ENCODE results near the gene MVB12B.

MVB12B gene

GRCh38 chr9:126448865-126449577 is 122.4 kb downstream of the MVB12B start:
- Histone ChIP-seq H3K4ac (ENCODE audit: low read depth, low read length) (no peak overlapping the region), H2BK12ac (ENCODE audit: low read length) (no peak overlapping the region), H4K91ac (ENCODE audit: low read depth, low read length) (no peak overlapping the region), H2AK5ac (ENCODE audit: low read length) (no peak overlapping the region), H3K23ac (ENCODE audit: low read length) (no peak overlapping the region), H2BK5ac (ENCODE audit: low read depth, low read length, poor library complexity) (no peak overlapping the region), H3K79me2 (ENCODE audit: control insufficient read depth, insufficient read depth, low read length, poor library complexity) (no peaks in the 10 kb centered on the region), H4K8ac (ENCODE audit: low read depth, low read length) (no peak overlapping the region), H3K27ac (ENCODE audit: low read depth, low read length) (no peak overlapping the region), H3K9ac (ENCODE audit: low read length) (no peak overlapping the region), H3K18ac (ENCODE audit: low read length) (no peak overlapping the region), H3K79me1 (ENCODE audit: low read length) (no peaks in the 10 kb centered on the region), H3K36me3 (ENCODE audit: control insufficient read depth in 1 of 2, insufficient read depth in 2 of 2, low read length in 2 of 2) (peaks cover 5 to 11% of the 10 kb centered on the region in 2 experiments), H3K14ac (ENCODE audit: low read length) (no peak overlapping the region), H3K27me3 (ENCODE audit: insufficient read depth, low read length) (no peaks in the 10 kb centered on the region), H2AFZ (ENCODE audit: insufficient read depth, low read length, poor library complexity) (no peak overlapping the region), H3K9me3 (ENCODE audit: insufficient read depth, low read depth, low read length) (no peaks in the 10 kb centered on the region), H3K4me1 (ENCODE audit: control insufficient read depth in 1 of 2, insufficient read depth in 2 of 2, low read length in 2 of 2) (no peaks in the 10 kb centered on the region), H3K4me3 (ENCODE audit: low read depth, low read length) (no peak overlapping the region), H4K12ac (ENCODE audit: low read depth, low read length) (no peak overlapping the region), H3K4me2 (ENCODE audit: low read length) (no peak overlapping the region), H2BK120ac (ENCODE audit: insufficient read depth, low read length, poor library complexity) (no peak overlapping the region)
- no CpG with 5 or more reads among the region's 14 CpGs for WGBS (ENCODE audit: extremely low coverage, insufficient coverage, insufficient read length)
- DNase-seq = no peak

DNA sequence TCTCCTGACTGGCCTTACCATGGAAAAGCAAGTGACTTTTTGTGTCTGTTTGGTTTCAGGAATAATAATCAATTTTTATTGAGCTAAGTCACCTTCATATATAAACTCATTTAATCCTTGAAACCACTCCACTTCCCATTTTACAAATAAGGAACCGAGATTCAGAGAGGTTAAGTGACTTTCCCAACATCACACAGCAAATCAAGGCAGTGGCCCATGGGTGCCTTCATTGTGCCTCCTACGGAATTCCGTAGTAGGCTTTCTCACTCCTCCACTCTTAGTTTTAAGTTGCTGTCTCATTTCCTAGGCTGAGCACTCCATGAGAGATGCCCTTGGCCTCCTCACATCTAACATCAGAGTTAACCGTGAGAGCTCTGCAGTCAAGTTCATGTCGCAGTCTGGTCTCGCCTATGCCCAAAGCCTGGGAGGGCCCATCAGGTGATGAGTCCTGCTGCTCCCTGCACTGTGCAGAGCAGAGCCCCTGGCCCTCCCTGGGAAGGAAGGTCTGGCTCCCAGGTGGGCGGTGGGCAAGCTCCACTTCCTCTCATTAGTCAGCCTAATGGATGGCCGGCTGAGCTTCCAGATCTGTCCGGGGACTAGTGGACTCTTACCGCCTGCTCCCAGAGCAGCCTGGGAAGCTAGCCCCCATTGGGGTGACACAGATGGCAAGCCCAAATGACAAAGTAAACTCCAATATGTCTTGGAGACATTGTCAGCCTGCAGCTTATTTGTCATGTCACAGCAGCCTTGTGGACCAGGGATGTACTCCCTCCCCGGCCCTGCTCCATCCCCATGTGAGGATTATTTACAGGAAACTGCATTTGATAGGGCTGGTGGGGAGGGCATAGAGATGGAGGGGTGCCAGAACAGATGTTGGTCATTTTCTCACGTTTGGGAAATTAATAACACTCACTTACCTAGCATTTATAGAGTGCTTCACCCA is 123.4 kb downstream of the MVB12B start:
- Histone ChIP-seq H4K8ac (ENCODE audit: low read depth, low read length) (no peak overlapping the region), H3K27ac (ENCODE audit: low read depth, low read length) (no peak overlapping the region), H4K91ac (ENCODE audit: low read depth, low read length) (no peak overlapping the region), H2BK12ac (ENCODE audit: low read length) (no peak overlapping the region), H2BK120ac (ENCODE audit: insufficient read depth, low read length, poor library complexity) (no peak overlapping the region), H3K79me1 (ENCODE audit: low read length) (no peaks in the 10 kb centered on the region), H3K27me3 (ENCODE audit: insufficient read depth, low read length) (no peaks in the 10 kb centered on the region), H3K79me2 (ENCODE audit: control insufficient read depth, insufficient read depth, low read length, poor library complexity) (no peaks in the 10 kb centered on the region), H3K9me3 (ENCODE audit: insufficient read depth, low read depth, low read length) (no peaks in the 10 kb centered on the region), H3K4me1 (ENCODE audit: control insufficient read depth in 1 of 2, insufficient read depth in 2 of 2, low read length in 2 of 2) (no peaks in the 10 kb centered on the region), H3K9ac (ENCODE audit: low read length) (no peak overlapping the region), H3K36me3 (ENCODE audit: control insufficient read depth in 1 of 2, insufficient read depth in 2 of 2, low read length in 2 of 2) (peaks cover 5 to 13% of the 10 kb centered on the region in 2 experiments), H3K4me2 (ENCODE audit: low read length) (no peak overlapping the region), H2AK5ac (ENCODE audit: low read length) (no peak overlapping the region), H2BK5ac (ENCODE audit: low read depth, low read length, poor library complexity) (no peak overlapping the region), H3K23ac (ENCODE audit: low read length) (no peak overlapping the region), H4K12ac (ENCODE audit: low read depth, low read length) (no peak overlapping the region), H2AFZ (ENCODE audit: insufficient read depth, low read length, poor library complexity) (no peak overlapping the region), H3K4ac (ENCODE audit: low read depth, low read length) (no peak overlapping the region), H3K14ac (ENCODE audit: low read length) (no peak overlapping the region), H3K18ac (ENCODE audit: low read length) (no peak overlapping the region), H3K4me3 (ENCODE audit: low read depth, low read length) (no peak overlapping the region)
- WGBS (ENCODE audit: extremely low coverage, insufficient coverage, insufficient read length) = no CpG with 5 or more reads among the region's 12 CpGs
- DNase-seq = no peak

GRCh38 chr9:126450668-126451205 is 124.1 kb downstream of the MVB12B start:
- Histone ChIP-seq H3K14ac (ENCODE audit: low read length) (peak overlapping the region; percentile 17), H3K4ac (ENCODE audit: low read depth, low read length) (no peak overlapping the region), H2BK5ac (ENCODE audit: low read depth, low read length, poor library complexity) (no peak overlapping the region), H4K12ac (ENCODE audit: low read depth, low read length) (no peak overlapping the region), H2BK120ac (ENCODE audit: insufficient read depth, low read length, poor library complexity) (no peak overlapping the region), H3K18ac (ENCODE audit: low read length) (no peak overlapping the region), H3K9me3 (ENCODE audit: insufficient read depth, low read depth, low read length) (no peaks in the 10 kb centered on the region), H3K79me2 (ENCODE audit: control insufficient read depth, insufficient read depth, low read length, poor library complexity) (no peaks in the 10 kb centered on the region), H4K91ac (ENCODE audit: low read depth, low read length) (no peak overlapping the region), H3K23ac (ENCODE audit: low read length) (no peak overlapping the region), H3K27ac (ENCODE audit: low read depth, low read length) (no peak overlapping the region), H3K79me1 (ENCODE audit: low read length) (no peaks in the 10 kb centered on the region), H2AK5ac (ENCODE audit: low read length) (no peak overlapping the region), H3K4me3 (ENCODE audit: low read depth, low read length) (peak overlapping the region; percentile 13), H3K4me1 (ENCODE audit: control insufficient read depth in 1 of 2, insufficient read depth in 2 of 2, low read length in 2 of 2) (no peaks in the 10 kb centered on the region), H3K27me3 (ENCODE audit: insufficient read depth, low read length) (no peaks in the 10 kb centered on the region), H2AFZ (ENCODE audit: insufficient read depth, low read length, poor library complexity) (no peak overlapping the region), H4K8ac (ENCODE audit: low read depth, low read length) (no peak overlapping the region), H3K9ac (ENCODE audit: low read length) (no peak overlapping the region), H3K36me3 (ENCODE audit: control insufficient read depth in 1 of 2, insufficient read depth in 2 of 2, low read length in 2 of 2) (peaks cover 5 to 13% of the 10 kb centered on the region in 2 experiments), H2BK12ac (ENCODE audit: low read length) (no peak overlapping the region), H3K4me2 (ENCODE audit: low read length) (no peak overlapping the region)
- no CpG with 5 or more reads among the region's 6 CpGs for WGBS (ENCODE audit: extremely low coverage, insufficient coverage, insufficient read length)
- no peak for DNase-seq

DNA sequence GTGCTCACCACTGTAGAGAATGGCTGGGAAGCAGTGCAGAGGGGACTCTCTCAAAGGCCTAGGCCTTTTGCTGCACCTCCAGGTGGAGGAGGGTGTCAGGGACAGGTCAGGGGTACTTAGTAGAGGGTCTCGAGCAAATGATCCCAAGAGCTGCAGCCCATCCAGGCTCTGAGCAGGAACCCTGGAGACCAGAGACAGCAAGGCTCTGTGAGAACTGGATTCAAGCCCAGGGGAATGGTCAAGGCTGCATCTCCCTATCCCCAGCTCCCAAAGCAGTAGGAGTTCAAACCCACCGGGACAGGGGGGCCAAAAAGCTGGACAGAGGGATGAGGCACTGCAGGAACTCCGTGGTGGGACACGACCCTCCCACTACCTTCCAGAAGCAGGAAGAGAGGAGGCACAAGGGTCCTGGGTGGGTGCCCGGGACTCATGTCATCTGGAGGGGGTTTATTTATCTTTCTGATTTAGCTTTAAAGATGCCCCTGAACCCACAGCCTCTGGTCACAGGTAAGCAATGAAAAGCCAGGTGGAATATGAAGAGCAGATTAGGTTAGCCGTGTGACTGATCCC is 124.8 kb downstream of the MVB12B start:
- no peaks in the 10 kb centered on the region for H3K27me3 ChIP-seq (ENCODE audit: insufficient read depth, low read length)
- WGBS (ENCODE audit: extremely low coverage, insufficient coverage, insufficient read length) = no CpG with 5 or more reads among the region's 6 CpGs
- no peak overlapping the region for H3K4me3 ChIP-seq (ENCODE audit: low read depth, low read length)
- no peak overlapping the region for H2BK120ac ChIP-seq (ENCODE audit: insufficient read depth, low read length, poor library complexity)
- no peak for DNase-seq
- no peak overlapping the region for H2AK5ac ChIP-seq (ENCODE audit: low read length)
- H3K9me3 ChIP-seq (ENCODE audit: insufficient read depth, low read depth, low read length) = no peaks in the 10 kb centered on the region
- H3K4ac ChIP-seq (ENCODE audit: low read depth, low read length) = no peak overlapping the region
- no peak overlapping the region for H2BK5ac ChIP-seq (ENCODE audit: low read depth, low read length, poor library complexity)
- H3K9ac ChIP-seq (ENCODE audit: low read length) = no peak overlapping the region
- no peak overlapping the region for H4K8ac ChIP-seq (ENCODE audit: low read depth, low read length)
- H3K18ac ChIP-seq (ENCODE audit: low read length) = no peak overlapping the region
- no peak overlapping the region for H3K27ac ChIP-seq (ENCODE audit: low read depth, low read length)
- peaks cover 5 to 13% of the 10 kb centered on the region in 2 experiments for H3K36me3 ChIP-seq (ENCODE audit: control insufficient read depth in 1 of 2, insufficient read depth in 2 of 2, low read length in 2 of 2)
- H4K12ac ChIP-seq (ENCODE audit: low read depth, low read length) = no peak overlapping the region
- no peak overlapping the region for H2AFZ ChIP-seq (ENCODE audit: insufficient read depth, low read length, poor library complexity)
- no peak overlapping the region for H4K91ac ChIP-seq (ENCODE audit: low read depth, low read length)
- H2BK12ac ChIP-seq (ENCODE audit: low read length) = no peak overlapping the region
- H3K79me2 ChIP-seq (ENCODE audit: control insufficient read depth, insufficient read depth, low read length, poor library complexity) = no peaks in the 10 kb centered on the region
- no peak overlapping the region for H3K4me2 ChIP-seq (ENCODE audit: low read length)
- no peaks in the 10 kb centered on the region for H3K4me1 ChIP-seq (ENCODE audit: control insufficient read depth in 1 of 2, insufficient read depth in 2 of 2, low read length in 2 of 2)
- H3K23ac ChIP-seq (ENCODE audit: low read length) = no peak overlapping the region
- no peak overlapping the region for H3K14ac ChIP-seq (ENCODE audit: low read length)
- H3K79me1 ChIP-seq (ENCODE audit: low read length) = no peaks in the 10 kb centered on the region
